HS-27A (cell line): ENCODE data around the gene CCDC97.
A peak's percentile ranks its signal among the peaks of the same experiment; 100 is the strongest.

Experiments used
- DNase-seq: peaks from one replicate; pipeline ENCODE4 v3.0.0-alpha.2; 2012; ENCODE audit warnings: low read depth, missing footprints

CCDC97 gene

DNA sequence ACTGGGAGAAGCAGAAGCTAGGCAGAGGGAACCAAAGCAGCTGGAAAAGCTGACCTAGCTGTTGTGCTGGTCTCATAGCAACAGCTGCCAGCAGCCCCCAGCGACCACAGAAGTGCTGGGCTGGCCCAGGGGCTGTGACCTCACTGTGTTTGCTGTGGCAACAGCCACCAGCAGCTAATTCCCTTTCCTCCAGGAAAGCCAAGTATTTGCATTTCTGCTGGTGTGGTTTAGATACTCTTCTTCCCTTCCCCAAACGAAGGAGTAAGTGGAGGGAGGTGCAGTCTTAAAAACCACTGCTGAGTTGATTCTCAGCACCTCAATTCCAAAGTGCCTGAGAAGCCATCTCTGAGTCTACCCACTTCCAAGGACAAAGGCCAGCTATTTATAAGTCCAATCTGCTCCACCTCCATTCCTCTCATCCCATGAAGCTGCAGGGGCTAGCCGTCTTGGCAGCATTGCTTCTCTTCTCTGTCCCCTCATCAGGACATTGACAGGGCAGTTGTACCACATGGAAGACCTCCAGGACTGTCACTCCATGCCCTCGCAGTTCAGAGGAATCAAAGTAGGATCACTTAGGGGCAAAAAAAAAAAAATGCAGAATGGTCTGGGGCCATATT, 11.5 kb upstream of the CCDC97 start:
- DNase-seq: no peak

DNA sequence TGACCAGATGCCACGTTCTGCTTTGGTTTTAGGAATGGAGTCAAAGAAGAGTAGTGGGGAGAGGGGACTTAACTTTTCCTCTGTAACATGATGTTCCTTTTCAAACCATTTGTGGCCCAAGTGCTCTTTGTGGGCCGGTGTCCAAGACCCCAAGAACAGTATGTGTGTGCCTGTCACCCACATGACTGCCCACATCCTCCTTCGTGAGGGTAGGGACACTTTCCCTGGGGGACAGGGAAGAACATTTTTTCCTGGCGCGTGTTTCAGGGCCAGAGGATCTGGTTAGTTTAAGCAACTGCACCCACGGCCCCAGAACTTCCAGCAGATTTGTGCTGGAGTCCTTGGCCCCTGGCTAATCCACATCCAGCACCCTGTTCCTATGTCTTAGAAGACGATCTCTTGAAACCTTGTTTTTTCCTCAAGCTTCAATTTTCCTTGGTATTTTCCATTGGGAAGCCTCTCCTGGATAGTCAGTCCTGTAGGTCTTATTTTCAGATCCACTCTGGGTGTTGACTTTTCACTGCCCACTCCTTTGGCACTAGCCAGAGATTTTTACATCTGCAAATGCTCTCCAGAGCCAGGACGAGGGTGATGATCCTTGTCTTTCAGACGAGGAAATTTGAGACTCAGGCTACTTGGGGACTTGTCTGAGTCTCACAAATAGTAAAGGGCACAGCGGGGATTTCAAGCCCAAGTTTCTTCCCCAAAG, 10.8 kb upstream of the CCDC97 start:
- DNase-seq: no peak

DNA sequence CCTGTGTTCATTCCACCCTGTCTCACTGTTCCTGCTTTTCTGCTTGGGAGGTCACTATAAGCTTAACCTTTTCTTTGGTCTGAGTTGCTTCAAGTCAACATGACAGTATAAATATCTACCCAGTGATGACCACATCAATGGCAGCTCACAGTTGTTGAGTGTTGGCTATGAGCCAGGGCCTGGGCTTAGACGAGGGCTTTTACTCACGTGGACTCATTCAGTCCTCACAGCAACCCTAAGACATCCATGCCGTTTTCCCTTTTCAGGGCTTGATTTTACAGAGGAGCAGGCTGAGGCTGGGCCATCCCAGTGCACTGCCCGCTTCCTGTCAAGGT, 10.2 kb upstream of the CCDC97 start:
- no peak for DNase-seq

DNA sequence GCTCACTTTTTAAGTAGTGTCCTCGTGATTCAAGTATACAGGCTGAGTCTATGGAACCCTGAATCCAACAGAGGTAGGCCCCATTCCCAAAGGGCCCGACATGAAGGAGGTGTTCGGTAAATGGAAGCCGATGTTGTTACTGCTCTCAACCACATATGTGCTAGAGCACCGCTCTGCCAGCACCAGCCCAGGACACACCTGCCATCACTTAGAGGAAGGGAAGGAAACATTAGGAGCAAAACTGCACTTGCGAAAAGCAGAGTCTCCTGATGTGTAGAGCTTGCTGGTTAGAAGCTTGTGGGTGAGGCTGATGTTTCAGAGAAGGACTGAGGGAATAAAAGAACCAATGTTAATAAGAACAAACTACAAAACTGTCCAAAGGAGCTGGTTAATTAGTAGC, 9.4 kb upstream of the CCDC97 start:
- DNase-seq: no peak

DNA sequence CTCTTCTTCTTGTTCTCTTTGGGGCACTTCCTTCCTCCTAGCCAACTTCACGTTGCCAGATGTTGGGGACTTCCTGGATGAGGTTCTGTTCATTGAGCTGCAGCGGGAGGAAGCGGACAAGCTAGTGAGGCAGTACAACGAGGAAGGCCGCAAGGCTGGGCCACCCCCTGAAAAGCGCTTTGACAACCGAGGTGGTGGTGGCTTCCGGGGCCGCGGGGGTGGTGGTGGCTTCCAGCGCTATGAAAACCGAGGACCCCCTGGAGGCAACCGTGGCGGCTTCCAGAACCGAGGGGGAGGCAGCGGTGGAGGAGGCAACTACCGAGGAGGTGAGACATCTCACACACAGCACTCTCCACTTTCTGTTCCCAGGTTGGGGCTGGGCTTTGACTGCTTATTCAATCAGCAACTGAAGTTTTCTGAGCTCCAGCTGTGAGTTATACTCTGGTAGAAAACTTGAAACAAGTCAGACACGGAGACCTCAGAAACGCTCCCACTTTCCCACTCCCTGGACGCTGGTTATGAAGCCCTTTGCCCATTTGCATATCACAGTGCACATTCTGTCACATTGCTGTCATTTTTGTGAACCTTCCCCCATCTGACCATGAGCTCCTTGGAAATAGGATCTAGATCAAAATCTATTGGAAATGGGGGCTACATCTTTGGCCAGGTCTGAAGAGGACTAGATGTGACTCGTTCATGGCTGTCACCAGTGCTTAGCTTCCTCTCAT, 7.2 kb upstream of the CCDC97 start:
- DNase-seq: no peak

DNA sequence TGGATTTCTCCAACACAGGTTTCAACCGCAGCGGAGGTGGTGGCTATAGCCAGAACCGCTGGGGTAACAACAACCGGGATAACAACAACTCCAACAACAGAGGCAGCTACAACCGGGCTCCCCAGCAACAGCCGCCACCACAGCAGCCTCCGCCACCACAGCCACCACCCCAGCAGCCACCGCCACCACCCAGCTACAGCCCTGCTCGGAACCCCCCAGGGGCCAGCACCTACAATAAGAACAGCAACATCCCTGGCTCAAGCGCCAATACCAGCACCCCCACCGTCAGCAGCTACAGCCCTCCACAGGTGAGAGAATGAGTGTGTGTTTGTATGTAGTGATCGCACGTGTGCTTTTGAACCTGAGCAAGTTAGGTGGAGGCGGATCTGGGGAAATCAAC, 6.0 kb upstream of the CCDC97 start:
- DNase-seq: no peak

DNA sequence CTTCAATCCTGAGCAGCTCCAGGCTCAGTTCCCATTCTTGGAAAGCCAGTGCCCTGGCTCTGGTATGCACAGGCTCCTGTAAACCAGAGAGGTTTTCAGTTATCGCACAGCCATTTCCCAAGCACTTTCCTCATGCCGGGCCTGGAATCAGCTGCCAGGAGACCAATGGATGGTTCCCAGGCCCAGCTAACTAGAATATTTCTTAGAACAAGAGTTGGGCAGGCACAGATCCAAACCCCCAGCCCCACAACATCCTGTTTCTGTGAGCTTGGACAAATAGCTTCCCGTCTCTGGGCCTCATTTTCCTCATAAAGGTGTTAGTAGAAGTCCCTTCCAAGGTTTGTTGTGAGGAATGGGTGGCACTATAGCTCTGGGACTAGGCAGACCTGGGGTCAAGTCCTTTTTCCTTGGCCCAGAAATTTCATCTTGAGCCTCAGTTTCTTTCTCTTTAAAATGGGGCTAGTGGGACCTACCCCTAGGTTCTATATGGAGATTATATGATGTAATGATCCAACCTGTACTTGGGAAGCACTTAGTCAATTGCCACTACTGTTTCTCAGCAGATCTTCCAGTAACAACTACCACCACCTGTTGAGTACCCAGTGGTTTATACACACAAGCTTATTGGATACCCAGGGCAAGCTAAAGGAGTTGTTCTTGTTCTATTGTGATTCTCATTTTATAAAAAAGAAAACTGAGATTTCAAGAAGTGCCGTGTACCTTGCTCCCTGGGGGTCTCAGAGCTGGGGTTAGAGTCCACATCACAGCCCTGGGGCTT, 5.1 kb upstream of the CCDC97 start:
- DNase-seq: no peak

DNA sequence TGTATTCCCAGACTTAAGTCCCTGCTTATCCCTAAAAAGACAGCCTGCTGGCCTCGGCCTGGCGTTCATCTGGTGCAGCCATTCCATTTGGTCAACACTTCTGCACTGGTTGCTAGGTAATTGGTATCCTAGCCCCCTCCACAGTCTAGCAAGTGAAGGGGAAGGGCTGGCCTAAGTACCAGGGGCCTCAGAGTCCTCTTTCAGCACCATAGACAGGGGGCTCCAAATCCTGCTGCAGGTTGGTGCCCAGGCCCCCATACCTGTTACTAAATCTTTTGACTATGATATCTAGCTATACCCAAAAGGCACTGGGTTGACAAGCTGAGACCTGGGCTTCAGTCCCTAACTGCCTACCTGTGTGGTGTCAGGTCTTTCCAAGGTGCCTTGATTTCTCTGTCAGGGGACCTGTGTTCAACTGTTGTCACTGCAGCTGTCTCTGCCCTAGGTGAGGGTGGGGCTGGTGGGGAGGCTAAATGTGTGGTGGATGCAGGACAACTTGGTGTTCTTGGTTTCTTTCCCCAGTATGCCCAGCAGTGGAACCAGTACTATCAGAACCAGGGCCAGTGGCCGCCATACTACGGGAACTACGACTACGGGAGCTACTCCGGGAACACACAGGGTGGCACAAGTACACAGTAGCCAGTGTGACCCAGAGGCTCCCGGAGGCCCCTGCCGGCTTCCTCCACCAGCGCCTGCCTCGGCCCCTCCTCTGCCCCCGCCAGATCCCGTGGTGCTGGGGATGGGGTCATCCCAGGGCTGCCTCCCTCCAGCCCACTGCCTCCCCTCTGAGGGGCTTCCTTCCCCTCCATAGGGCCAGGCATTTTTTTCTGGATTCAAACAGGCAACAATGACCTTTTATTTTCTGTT, 3.8 kb upstream of the CCDC97 start:
- no peak for DNase-seq

DNA sequence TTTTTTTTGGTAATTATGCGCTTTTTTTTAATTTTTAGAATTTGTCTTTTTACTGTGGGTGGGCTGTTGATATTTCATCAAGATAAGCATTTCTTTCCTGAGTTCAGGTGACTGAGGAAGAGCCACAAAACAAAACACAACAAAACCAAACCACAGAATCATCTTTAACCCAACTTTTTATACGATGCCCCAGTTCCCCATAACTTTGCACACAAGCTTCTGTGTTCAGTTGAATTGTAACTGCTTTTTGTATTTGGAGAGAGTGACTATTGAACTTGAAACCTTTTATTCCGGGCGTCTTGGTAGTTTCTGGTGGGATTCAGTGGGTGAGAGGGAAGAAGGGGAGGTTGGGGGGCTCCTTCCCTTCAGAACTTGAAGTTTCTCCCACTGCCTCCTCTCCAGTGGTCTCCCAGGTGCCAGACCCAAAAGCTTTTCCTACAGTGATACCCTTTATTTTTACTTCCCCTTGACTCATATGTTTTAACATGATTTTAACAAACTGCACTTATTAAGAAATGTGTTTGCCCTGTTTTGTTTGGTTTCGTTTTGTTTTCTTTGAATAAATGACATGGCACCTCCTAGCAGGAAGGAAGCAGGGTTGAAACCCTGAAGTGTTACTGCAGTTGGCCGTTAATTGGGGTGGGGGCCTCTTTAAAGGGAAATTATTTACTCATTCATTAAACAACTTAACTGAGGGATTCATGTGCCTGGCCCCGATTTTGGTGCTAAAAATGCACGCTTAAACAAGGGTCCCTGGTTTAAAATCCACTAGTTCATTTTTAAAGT, 2.7 kb upstream of the CCDC97 start:
- DNase-seq: no peak

DNA sequence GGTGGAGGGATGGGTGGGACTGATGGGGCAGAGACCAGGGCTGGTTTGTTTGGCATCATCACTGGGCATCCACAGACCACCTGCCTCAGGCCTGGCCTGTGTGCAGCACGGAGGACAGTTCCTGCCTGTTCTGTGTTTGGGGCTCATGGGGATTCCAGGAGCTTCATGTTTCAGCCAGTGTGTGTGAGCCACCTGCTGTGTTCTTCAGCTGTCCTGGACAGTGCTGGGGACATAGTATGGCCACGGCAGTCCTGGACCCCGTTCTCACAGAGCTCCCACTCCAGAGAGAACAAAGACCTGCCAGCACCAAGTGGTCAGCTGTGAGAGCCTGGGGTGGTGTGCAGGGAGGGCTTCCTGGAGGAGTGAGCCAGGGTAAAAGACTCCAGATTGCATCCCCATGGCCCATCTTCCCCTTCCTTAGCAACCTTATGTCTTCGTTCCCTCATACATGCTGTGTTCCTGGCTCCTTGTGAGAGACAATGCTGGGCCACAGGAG, 2.0 kb upstream of the CCDC97 start:
- DNase-seq: no peak

DNA sequence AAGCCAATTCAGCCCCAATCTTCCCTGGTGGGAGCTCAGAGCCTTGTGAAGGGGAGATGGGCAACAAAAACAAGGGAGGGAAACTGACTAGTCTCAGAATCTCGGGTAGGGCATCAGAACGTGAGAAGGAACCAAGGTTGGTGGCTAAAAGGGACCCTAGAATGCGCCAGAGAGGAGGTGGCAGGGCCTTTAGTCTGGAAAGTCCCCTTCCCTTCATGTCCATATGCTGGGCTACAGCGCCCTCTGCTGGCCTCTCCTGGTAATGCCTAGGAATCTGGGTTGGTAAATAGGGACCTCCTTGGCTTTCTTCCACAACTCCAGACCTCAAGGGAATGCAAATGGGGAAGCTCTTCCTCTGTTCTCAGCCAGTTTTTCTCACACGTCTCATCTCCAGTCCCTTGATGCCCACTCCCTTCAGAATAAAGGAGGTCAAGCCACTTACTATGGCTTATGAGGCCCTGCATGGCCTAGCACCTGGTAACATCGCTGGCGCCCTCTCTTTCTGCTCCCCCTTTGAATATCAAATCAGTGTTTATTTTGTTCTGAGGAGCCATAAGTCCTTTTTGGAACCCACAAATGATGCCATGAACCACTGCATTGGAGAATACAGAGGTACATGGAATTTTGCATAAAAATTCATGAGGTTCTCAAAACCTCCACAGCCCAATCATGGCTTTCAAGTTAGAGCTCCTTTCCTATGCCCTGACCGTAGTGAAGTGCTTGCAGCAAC, 1.4 kb upstream of the CCDC97 start:
- DNase-seq: peak; percentile 93

DNA sequence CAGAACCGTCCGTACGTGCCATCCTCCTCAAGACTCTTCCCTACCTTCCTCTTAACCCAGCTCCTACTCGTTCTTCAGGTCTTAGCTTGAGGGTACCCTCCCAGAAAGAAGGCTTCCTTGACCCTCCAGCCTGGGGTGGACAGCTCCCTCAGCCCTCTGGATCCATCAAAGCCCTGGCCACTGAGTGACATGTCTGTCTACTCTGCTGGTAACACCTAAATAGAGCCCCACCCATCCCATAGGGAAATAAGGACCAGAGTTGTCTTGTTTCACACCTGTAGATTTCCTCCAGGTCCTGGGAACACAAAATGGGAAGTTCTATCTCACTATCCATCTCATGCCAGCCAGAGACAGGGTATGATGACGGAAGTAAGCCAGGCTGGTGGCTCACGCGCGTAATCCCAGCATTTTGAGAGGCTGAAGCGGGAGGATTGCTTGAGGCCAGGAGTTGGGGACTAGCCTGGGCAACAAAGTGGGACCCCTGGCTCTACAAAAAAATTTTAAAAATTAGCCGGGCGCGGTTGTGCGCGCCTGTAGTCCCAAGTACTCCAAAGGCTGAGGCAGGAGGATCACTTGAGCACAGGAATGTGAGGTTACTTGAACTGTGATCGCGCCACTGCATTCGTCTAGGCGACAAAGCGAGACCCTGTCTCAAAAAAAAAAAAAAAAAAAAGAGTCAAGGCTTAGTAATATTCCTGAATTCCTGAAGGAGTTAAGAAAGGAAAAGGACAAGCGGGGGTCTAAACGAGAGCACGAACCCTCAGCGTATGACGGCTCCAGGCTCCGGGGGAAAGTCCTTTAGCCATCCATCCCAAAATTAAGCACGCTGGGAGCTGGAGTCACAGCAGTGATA, 566 bp upstream of the CCDC97 start:
- DNase-seq: no peak

DNA sequence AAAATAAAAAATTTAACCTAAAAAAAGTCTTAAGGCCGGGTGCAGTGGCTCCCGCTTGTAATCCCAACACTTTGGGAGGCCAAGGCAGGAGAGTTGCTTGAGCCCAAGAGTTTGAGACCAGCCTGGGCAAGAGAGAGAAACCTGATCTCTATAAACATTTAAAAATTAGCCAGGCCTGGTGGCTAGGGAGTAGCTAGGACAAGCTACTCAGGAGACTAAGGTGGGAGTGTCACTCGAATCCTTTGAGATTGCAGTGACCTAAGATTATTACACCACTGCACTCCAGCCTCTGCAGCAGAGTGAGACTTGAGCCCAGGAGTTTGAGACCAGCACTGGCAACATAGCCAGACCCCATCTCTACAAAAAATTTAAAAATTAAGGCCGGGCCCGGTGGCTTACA, 1.1 kb downstream of the CCDC97 start:
- no peak for DNase-seq

DNA sequence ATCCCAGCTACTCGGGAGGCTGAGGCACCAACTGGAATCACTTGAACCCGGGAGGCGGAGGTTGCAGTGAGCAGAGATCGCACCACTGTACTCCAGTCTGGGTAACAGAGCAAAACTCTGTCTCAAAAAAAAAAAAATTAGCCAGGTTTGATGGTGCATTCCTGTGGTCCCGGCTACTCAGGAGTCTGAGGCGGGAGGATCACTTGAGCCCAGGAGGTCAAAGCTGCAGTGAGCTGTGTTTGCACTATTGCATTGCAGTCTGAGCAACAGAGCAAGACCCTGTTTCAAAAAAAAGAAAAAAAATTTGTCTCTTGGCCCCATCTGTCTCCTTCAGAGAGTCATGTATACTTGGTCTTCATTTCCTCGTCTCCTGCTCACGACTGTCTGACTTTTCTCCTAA, 1.6 kb downstream of the CCDC97 start:
- no peak for DNase-seq

DNA sequence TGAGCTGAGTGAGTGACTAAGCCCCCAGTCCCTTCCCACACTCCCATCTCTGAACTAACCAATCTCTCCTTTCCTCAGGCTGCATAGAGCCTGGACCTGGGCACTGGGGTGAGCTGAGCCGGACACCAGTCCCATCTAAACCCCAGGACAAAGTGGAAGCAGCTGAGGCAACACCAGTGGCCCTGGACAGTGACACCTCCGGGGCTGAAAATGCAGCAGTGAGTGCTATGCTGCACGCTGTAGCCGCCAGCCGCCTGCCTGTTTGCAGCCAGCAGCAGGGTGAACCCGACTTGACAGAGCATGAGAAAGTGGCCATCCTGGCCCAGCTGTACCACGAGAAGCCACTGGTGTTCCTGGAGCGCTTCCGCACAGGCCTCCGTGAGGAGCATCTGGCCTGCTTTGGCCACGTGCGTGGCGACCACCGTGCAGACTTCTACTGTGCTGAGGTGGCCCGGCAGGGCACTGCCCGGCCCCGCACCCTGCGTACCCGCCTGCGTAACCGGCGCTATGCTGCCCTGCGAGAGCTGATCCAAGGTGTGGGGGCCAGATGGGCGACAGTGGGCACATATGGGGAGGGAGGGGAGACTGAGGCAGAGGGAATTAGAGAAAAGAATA, 6.4 kb downstream of the CCDC97 start:
- DNase-seq: no peak

DNA sequence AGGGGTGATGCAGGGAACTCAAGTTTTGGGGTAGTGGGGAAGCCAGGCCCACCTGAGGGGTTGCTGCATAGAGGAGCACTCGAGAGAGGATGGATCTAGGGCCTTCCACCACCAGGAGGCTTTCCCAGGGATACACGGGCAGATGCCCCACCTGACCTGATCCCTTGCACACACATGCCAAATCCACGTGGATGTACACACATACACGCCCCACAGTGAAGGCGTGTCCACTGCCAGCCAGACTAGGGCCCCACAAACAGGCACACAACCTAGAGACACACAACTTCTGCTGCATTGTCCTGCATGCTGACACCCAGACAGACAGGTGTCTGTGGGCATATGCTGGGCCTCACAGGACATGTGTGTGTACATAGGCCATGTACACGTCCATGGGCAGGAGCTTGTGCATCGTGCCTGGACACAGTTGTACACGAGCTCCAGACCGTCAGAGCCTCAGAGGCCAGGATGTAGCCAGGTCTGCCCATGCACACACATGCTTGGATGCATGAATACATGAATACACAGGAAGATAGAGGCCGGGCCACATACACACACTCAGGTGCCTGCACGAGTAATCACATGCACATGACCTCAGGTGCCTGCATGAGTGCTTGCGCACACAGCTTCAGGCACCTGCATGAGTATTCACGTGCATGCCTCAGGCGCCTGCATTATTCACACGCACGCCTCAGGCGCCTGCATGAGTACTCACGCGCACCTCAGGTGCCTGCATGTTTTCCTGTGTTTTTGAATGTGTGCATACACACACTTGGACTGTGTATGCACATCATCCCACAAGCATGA, 8.9 kb downstream of the CCDC97 start:
- no peak for DNase-seq

DNA sequence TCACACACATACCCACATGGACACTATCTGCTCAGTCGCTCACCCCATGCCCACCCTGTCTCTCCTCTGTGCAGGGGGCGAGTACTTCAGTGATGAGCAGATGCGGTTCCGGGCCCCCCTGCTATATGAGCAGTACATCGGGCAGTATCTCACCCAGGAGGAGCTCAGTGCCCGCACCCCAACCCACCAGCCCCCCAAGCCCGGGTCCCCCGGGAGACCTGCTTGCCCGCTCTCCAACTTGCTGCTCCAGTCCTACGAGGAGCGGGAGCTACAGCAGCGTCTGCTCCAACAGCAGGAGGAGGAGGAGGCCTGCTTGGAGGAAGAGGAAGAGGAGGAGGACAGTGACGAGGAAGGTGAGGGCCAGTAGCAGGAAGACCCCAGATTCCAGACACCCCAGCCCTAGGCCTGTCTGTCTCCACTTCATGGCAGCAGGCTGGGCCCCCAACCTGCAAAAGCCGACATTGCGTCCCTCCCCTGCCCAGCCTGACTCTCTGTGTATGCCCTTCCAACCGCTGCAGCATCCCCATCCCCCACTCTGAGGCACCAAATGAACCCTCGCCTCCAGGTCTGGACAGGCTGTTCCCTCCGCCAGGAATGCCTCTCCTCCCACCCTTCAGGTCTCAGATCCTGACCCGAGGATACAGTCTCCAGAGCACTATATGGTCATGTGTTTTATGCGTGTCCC, 9.7 kb downstream of the CCDC97 start:
- no peak for DNase-seq
